GM20431 (cell line): Measurements from ENCODE around the gene GRM5.

Source experiments
- in situ Hi-C: fragments of 300-500 bp; cut with MseI, MboI; formaldehyde crosslinking; loops from one replicate; pipeline ENCODE4 v1.15.0; 2020; ENCODE audit warnings: low sequenced_read_pairs; ENCODE audit not compliant: unreplicated experiment

GRM5 gene

DNA sequence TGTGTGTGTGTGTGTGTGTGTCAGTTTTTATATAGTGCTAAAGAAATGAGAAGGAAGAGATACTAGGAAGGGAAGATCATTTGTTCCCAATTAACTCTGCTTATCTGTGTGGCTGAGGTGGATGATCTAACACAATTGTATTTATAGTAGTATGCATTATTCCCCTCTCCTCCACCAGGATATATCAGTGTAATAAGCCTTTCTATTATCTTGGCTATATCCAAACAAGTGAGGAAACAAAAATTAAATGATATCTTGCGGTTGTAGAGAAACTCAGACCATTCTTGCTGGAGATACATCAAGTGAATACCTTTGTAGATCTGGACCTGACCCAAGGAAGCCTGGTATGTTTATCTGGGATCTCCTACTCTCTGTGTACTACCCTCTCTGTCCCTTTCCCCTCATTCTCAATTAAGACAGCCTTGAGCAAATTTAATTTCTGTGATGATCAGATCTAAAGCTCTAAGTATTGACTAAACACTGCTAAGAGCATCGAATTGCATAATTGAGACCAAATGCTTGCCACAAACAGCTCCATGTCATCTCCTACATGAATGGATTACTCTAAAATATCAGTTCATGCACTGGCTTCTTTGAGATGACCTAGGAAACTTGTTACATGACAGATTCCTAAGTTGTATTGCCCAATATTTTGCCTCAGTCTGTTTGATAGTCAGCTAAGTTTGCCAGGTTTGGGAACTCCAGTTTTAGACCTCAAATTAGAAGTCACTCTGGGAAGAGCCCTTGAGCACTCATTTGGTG is 543.0 kb downstream of the GRM5 start:
- in situ Hi-C loops, result no loop called here

DNA sequence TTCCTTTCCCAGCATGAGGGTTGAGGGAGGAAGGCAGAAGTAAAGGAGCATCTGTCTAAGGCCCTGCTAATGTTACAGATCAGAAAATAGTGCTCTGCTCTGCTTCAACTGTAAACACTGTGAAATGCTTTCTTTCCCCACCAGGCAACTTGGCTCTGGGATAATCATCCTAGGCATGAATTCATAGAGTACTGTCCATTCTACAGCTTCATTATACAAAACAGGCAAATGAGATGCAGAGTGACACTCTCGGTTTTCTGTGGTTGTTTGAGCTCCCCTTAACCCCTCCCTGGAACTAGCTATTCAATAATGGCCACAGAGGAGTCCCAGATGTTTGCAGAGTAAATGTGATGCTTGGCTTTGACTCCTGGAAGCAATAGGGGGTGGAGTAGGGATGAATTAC is 544.0 kb downstream of the GRM5 start:
- in situ Hi-C loops, result no loop called here

DNA sequence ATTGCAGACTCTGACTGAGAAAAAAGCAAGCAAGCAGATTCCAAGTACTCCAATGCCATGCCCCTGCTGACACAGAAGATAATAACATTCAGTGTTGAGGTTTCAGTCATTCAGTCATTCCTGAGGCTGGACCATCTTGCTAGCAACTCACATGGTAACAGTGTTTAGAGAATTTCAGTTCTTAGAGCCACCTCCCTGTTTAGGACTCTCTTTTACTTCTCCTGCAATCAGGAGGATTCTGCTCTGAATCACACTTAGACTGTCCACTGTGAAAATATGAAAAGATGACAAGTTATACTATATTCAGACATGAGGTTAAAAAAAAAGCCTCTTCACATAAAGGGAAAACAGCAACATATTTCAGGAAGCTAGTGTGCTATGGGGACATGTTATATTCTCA is 544.4 kb downstream of the GRM5 start:
- in situ Hi-C loops, result no loop called here

DNA sequence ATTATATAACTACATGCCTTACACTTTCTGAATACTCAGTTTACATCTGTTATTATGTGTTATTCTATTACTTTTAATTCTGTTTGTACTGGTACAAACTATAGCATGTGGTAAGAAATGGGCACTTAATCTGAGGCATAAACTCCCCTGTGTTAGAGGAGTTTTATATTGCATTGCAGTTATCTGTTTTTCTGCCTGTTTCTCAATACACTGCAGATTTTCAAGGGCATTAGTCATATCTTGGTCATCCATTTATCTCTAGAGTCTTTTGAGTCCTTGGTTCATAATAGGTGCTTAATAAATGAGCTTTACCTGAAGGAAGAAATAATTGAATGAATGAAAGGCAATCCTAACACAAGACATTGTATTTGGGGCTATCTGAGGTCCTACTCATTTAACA is 545.4 kb downstream of the GRM5 start:
- in situ Hi-C loops, result no loop called here

DNA sequence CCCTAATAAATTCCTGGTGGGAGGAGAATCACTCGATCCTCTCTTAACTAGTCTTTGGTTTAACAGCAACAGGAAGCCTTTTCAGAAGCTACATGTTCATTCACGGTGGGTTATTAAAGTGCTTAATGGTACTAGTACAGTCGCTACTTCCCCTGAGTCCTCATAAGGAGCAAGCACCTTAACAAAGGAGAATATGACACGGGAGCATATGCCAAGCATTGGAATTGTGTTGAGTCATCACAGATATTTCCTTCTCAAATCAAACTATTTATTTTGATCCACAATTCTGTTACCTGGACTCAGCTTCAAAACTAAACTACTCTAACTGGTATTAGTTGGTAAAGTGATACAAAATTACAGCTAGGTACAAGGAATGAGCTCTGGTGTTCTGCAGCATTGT is 550.8 kb downstream of the GRM5 start:
- in situ Hi-C loops, result no loop called here

DNA sequence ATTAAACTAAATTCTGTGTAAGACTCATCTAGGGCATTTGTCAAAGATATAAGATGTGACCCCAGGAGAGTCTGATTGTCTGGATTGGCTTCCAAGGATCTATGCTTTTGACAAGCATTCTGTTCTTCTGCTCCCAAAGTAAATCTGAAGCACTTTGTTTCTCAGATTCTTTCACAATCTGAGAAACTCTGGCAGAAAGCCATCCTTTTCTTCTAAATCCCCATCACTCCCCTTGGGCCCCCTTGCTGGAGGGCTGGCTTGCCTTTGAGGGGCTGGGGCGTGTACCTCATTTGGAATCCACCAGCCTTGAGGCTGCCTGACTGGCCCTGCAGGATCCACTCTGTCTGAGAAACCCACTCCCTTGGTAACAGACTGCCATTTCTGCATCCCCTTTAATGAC is 554.8 kb downstream of the GRM5 start:
- in situ Hi-C loops, result no loop called here

DNA sequence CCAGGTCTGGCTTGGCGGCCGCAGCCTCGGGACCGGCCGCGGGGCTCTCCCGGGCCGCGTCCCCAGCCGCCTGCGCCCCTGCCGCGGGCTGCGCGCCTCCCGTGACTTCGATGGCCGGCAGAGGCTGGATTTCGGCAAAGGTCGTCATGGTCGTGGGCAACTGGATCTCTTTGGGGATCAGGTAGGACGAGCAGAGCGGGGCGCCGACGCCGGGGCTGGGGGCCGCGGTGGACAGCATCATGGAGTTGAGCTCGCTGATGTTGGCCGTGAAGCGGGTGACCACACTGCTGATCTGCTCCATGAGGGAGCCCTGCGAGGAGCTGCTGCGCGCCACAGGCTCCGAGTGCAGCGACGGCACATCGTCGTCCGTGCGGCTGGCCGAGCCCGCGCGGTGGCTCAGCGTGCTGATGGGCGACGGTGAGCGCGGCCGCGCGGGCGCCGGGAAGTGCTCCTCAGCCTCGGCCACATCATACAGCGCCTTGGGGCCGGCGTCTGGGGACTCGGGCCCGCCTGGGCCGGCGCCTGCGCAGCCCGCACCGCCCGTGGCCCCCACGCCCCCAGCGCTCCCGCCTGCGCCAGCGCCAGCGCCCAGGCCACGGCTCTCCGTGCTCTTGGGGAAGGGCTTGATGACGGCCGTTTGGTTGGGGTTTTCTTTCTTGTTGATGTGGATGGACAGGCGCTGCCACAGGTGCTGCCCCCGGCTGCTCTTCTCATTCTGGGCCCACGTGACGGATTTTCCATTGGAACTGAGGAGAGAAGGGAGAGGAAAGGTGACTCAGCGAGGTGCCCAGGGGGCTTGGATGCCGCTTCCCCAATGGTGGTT is 556.8 kb downstream of the GRM5 start:
- in situ Hi-C loops, result no loop called here

DNA sequence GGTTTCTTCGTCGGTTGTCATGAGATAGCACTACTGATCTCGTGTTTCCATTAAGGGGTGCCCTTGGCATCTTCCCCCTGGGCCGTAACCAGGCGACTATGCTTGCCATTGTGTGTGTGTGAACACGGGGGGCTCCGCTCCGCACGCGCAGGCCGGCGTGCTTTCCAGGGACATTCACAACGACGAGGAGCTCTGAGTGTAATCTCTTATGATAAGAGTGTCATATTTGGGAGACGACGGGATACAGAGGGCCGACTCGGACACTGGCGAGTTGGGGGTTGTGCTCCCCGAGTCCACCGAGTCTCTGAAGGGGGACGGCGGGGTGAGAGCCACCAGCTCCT is 557.4 kb downstream of the GRM5 start:
- in situ Hi-C loops, result no loop called here

DNA sequence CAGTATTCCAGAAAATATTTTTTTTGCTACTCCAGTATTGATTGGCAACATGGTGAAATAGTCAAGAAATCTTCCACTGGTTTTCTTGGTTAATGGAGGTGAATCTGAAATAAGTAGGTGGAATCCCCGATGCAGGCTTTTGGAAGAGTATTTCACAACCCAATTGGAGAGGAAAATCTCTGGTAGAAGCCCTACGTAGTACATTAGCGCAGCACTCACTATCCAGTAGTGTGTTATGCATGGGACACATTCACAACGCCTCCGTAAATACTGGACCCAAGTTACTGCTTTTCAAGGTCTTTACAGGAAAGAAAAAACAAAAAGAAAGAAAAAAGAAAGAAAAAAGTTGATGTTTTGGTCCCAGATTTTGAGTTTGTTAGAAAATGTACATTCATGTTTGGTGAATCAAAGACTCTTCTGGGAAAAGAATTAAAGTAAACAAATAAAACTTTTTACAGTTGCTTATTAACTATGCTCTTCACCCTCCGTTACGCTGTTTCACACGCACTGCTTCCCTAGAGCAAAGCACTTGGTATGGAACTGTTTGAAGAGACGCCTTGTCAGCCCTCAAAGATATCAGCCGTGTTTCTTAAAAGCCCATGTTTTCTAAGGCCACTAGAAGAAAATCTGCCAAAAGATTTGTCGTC is 557.9 kb downstream of the GRM5 start:
- in situ Hi-C loops, result no loop called here

DNA sequence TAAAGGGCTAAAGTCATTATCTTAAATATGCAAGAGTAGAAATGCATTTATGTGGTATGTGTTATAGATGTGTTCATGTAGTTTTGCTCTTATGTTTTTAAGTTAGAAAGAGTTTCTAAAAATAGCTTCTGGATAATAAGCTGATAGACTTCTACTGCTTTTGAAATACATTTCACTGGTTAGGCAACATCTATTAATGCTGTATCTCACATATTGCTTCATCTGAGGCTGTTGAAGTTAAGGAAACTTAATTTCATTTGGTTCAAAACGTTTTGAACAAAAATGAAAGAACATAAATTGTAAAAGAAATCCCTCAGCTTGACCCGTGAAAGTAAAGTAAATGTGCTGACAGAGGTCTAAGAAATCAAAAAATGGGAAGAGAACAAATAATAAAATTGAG is 564.2 kb downstream of the GRM5 start:
- in situ Hi-C loops, result no loop called here

DNA sequence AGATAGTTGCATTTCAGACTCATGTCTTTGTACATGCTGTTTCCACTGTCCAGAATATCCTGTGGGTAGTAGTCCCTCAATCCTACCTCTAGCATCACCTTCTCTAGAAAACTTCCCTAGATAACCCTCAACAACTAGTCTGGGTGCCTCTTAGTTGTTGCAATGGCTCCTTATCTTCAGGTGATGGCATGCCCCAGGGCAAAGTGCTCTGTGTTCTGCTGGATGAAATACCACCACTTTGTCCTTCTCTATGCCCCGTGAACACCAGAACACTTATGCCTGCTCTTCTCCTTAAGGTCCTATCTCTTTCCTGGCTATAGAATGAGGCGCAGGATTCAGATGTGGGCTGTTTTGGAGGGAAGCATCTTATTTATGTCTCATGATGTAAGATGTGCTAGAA is 569.9 kb downstream of the GRM5 start:
- in situ Hi-C loops, result no loop called here

DNA sequence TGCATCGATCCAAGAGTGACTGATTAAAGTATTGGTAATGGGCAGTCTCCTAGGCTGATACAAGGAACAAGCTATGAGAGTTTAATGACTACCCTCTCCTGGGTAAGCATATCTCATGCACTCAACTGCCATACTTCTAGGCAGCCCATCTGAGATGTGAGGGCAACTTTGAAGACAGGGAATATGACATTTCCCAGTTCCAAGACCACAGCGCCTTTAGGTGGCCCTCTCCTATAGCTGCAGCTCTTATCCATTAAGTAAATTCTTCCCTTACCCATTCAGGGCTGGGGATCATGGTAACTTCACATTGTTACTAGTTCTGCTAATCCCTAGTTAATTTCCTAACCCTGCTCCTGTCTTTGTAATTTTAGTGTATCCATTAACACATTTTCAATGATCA is 570.9 kb downstream of the GRM5 start:
- in situ Hi-C loops, result no loop called here

DNA sequence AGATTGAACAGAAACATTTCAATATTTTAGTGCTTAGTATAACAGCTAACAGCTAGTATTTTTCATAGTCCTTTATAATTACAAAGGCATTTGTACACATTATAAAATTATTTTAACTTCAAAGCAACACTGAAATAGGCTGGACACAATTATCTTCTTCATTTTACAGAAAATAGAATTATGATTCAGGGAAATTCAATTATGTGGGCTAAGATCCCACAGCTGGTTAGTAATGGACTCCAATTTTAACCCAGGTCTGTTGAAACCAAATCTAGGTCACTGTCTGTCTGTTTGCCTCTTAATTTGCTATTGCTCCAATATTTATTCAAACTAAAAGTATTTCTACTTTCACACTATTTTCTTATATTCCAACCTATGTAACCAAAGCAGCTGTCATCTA is 574.1 kb downstream of the GRM5 start:
- in situ Hi-C loops, result no loop called here

DNA sequence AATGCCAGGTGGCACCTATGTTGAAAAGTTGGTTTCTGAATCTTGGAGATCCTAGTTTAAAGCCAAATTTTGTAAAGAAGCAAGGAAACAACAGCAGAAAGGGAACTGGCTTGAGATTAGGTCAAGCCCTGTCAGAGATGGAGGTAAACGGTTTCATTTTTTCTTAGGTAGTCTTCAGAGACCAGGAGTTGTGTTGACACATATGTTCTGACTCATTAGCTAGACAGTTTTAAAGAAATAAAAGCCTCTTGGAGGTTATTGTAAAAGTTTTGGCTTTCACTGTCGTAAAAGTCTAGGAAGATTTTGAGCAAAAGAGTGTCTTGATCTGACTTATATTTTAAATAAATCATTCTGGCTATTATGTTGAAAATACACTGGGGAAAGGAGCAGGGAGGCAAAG is 576.8 kb downstream of the GRM5 start:
- in situ Hi-C loops, result no loop called here

DNA sequence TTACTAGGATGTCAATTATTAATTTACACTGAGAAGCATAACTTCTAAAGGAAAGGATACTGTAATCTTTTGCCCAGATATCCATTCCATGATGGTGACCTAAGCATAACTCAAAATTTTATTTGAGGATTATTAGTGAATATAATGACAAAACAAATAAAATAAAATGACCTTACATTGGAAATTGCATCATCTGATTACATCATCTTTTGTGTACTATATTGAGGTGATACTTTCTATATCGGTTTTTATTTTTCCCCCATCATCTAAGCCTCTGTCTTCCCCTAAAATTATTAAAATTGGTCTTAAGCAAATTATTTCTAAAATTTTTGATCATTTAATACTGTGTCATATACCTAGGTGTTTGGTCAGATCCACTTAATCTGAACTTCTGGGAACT is 578.1 kb downstream of the GRM5 start:
- in situ Hi-C loops, result no loop called here

DNA sequence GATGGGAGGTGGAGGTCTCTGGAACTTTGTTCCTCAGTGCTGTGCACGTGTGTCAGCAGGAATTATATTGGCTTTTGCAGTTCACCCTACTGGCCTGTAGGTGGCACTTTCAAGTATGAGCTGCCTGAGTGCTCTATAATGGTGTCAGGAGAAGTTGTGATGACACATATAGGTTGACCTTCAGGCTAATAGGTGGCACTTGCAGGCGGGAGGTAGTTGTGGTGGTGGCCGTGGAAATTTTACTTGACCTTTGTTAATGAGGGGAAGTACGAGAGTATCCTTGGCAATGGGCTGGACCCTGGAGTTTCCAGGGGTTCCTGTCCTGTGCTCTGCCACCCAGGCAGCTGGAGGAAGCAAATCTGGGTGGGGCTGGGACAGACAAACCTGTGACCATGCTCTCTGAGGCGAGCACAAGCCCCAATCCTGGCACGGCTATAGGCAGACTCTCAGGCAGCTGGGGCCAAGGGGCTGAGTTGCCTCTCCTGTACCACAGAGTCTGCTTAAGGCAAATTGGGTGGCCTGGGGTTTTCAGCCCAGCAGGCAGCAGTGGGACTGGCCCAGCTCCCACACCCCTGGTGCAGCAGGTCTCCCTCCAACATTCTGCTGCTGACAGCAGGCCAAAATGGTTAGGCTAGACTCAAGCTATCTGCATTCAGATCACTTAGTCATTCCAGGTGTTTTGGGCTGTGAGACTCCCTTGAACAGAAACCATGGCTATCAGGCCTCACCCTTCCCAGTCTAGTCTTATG is 580.7 kb downstream of the GRM5 start:
- in situ Hi-C loops, result no loop called here

DNA sequence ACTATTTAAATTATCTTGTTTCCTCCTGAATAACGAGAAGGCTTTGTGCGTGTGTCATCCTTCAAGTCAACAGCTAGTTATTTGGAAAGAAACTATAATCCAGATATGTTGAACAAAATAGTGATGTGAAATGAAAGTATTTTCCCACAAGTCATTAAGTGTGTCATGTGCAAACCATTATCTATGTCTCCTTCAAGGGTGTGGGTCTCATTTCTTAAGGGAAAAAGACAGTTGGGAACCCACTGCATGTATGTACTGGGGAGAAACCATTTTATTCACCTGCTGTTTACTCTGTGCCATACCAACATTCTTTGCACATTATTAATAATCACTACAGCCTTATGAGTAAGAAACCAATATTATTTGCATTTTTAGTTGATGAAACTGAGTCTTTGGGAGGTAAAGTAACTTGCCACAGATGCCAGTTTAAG is 582.9 kb downstream of the GRM5 start:
- in situ Hi-C loops, result no loop called here

DNA sequence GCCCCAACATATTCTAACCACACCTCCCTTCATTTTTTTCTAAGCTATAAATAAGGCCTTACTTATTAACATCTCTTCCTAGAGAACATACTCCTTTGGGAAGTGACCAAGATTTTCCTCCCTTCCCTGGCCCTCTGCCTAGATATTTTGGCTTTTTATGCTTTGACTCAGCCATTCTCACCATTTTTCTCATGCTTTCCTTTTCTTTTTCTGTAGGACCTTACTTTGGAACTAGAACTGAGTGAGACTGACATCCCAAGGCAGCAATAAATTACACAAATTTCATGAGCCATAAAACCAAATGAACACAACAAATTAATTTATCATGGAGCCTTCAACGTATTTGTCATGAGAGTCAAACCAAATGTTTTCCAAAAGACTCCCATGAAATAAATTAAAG is 585.6 kb downstream of the GRM5 start:
- in situ Hi-C loops, result no loop called here

DNA sequence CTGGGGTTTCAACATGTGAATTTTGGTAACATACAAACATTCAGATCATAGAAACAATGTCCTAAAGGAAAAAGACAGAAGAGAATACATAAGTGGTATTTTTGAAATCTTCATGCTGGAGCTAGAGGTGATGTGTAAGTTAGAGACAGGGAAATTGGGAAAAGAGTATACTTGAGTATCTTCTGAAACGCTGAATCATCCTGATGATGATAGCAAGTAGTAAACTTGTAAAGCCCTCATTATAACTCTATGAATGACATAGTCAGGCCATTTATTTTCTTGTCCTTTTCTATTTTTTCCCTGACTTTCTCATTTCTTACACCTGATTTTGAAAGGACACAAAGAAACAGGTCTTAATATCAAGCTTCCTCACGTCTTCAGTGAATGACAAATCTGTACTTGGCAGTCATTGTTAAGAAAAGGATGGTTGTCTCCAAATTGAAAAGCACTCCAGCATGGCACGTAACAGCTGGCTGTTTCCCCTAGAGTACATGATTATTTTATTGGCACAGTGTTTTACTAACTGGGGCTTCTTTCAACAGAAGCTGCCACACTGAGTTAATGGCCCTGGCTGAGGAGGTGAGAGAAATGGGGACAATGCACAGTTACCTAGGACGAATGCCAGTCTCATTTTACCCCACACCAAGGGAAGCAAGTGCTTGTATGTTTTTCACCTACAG is 587.5 kb downstream of the GRM5 start:
- in situ Hi-C loops, result no loop called here

DNA sequence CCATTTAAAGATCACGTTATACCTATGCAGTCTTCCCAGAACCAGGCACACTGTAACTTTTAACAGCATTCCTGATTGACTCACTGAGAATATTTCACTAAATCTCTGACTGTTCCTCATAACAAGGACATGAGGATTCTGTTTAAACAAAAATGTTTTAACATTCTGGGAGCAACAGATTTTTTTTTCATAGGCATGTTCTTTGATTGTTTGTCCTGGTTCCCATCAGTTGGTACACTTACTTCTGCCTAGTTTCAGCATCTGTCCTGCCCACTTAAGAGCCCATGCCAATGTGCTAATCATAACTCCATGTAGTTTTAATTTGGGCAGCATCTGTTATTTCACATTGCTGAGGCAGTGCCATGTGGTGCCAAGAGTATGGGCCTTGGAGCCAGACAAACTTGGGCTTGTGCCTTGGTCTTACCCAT is 589.8 kb downstream of the GRM5 start:
- in situ Hi-C loops, result no loop called here
